GM23248 (cell line): ENCODE measurements around the gene LOXL3. TPM values are rescaled to one million over a fixed set of nuclear protein-coding genes. Genes with fewer than 3 reads are reported as not detected.

Experiments
- DNase-seq: peaks from one replicate; pipeline ENCODE4 v3.0.0-alpha.2; 2015
- H2AFZ ChIP-seq: fragments of 200-600 bp; sonication (generic); 2 replicates; pipeline ENCODE4 v1.6.1; 2016; ENCODE audit warnings: antibody characterized with exemption
- H3F3A ChIP-seq: fragments of 200-600 bp; sonication (generic); 2 replicates; pipeline ENCODE4 v1.6.1; 2016; ENCODE audit warnings: mild to moderate bottlenecking, antibody characterized with exemption, mixed run types; ENCODE audit not compliant: insufficient read depth
- H3K27ac ChIP-seq: fragments of 200-600 bp; sonication (generic); 2 replicates; pipeline ENCODE4 v1.5.1; 2016; ENCODE audit warnings: mild to moderate bottlenecking
- H3K27me3 ChIP-seq: fragments of 200-600 bp; sonication (generic); replicated peaks from 2 replicates; pipeline ENCODE4 v1.6.1; 2016; ENCODE audit warnings: mild to moderate bottlenecking; ENCODE audit not compliant: insufficient read depth
- H3K36me3 ChIP-seq: fragments of 200-600 bp; sonication (generic); 2 replicates; pipeline ENCODE4 v1.6.1; 2016; ENCODE audit warnings: low read depth, mild to moderate bottlenecking
- H3K4me1 ChIP-seq: fragments of 200-600 bp; sonication (generic); 2 replicates; pipeline ENCODE4 v1.6.1; 2016; ENCODE audit warnings: mild to moderate bottlenecking; ENCODE audit not compliant: insufficient read depth
- H3K4me2 ChIP-seq: fragments of 200-600 bp; sonication (generic); one replicate; pipeline ENCODE4 v1.6.1; 2016; ENCODE audit warnings: mild to moderate bottlenecking; ENCODE audit not compliant: unreplicated experiment
- H3K4me3 ChIP-seq: fragments of 200-600 bp; sonication (generic); 2 replicates; pipeline ENCODE4 v1.5.1; 2016; ENCODE audit warnings: mild to moderate bottlenecking
- H3K79me2 ChIP-seq: fragments of 200-600 bp; sonication (generic); 2 replicates; pipeline ENCODE4 v1.6.1; 2016; ENCODE audit warnings: mild to moderate bottlenecking; ENCODE audit not compliant: insufficient read depth
- H3K9ac ChIP-seq: fragments of 200-600 bp; sonication (generic); 2 replicates; pipeline ENCODE4 v1.6.1; 2016; ENCODE audit warnings: mild to moderate bottlenecking
- H3K9me2 ChIP-seq: fragments of 200-600 bp; sonication (generic); 2 replicates; pipeline ENCODE4 v1.6.1; 2016; ENCODE audit warnings: mixed run types, mild to moderate bottlenecking, moderate library complexity; ENCODE audit not compliant: insufficient read depth
- H3K9me3 ChIP-seq: fragments of 200-600 bp; sonication (generic); one replicate; pipeline ENCODE4 v1.6.1; 2017; ENCODE audit warnings: low read depth
- H4K20me1 ChIP-seq: fragments of 200-600 bp; sonication (generic); 2 replicates; pipeline ENCODE4 v1.6.0; 2016; ENCODE audit not compliant: insufficient read depth
- EZH2 ChIP-seq: fragments of 200-600 bp; sonication (generic); IDR thresholded peaks from 2 replicates; pipeline ENCODE4 v1.6.1; 2018; ENCODE audit warnings: antibody characterized with exemption, mild to moderate bottlenecking; ENCODE audit not compliant: insufficient read depth, poor library complexity, severe bottlenecking
- EZH2phosphoT487 ChIP-seq: fragments of 200-600 bp; sonication (generic); IDR thresholded peaks from 2 replicates; pipeline ENCODE4 v1.6.1; 2018; ENCODE audit warnings: antibody characterized with exemption, moderate library complexity, mild to moderate bottlenecking, low read depth; ENCODE audit not compliant: insufficient read depth
- WGBS, 2 experiments: methylation state at CpG; one replicate each; pipeline ENCODE4 v1.1.6; 2015 to 2017; ENCODE audit warnings: low lambda C conversion rate in 2 of 2, low coverage in 1 of 2; ENCODE audit errors: missing lambda C conversion rate in 2 of 2; 5-methylcytosine and 5-hydroxymethylcytosine counted together
- in situ Hi-C: fragments of 300-500 bp; cut with MboI; formaldehyde crosslinking; loops from 2 replicates; pipeline ENCODE4 v1.15.0; 2020
- polyA plus RNA-seq: library from polyadenylated mRNA; unstranded; fragments of >200 nt; fragmentation: Nextera tagmentation; extraction: Ambion mirVana; gene quantifications from 2 replicates; pipeline ENCODE4 v1.2.1, GENCODE V29; 2016
- total RNA-seq: library from RNA; depleted of rRNA; stranded (reverse); fragments of >200 nt; shearing (Covaris generic); gene quantifications from 2 replicates; pipeline ENCODE4 v1.2.3, GENCODE V29; 2014

The LOXL3 gene
- total and polyA plus RNA-seq, 2 experiments from 2014 or later, result 52.4 to 55.2 TPM

- WGBS, 2 experiments, result 79 to 80% methylated on average over 10 of the region's 10 CpGs
- DNase-seq, result no peak
These were observed 28.6 kb downstream of the LOXL3 start for GRCh38 chr2:74524955-74525716.

GRCh38 chr2:74524005-74524404 is 29.7 kb downstream of the LOXL3 start:
- 60 to 63% methylated on average over 9 of the region's 9 CpGs for WGBS, 2 experiments
- no peaks in the 10 kb centered on the region for H3K9me3 ChIP-seq
- DNase-seq, result no peak

More at GRCh38 chr2:74524955-74525716, 28.6 kb downstream of the LOXL3 start:
- Histone ChIP-seq H3K4me1 (peaks cover 7% of the 10 kb centered on the region), H3K9me3 (no peaks in the 10 kb centered on the region), H3K4me3 (no peak overlapping the region), H3K9ac (no peak overlapping the region), H3K36me3 (0 out of 2 replicates have a peak, but pooled peaks cover 11% of the 10 kb centered on the region), H3K79me2 (peaks cover 30% of the 10 kb centered on the region), H3K9me2 (no peaks in the 10 kb centered on the region), H3F3A (no peaks in the 10 kb centered on the region), H2AFZ (no peak overlapping the region), H4K20me1 (no peaks in the 10 kb centered on the region), H3K27ac (no peak overlapping the region), H3K4me2 (no peak overlapping the region), H3K27me3 (no peaks in the 10 kb centered on the region)
- no peak for TF ChIP-seq EZH2phosphoT487
- no peak for TF ChIP-seq EZH2
- in situ Hi-C loops, result no loop called here

GRCh38 chr2:74522516-74522915 is 31.2 kb downstream of the LOXL3 start:
- DNase-seq, result no peak
- H3K9me2 ChIP-seq, result no peaks in the 10 kb centered on the region
- no peak for TF ChIP-seq EZH2
- no peak for TF ChIP-seq EZH2phosphoT487
- no peaks in the 10 kb centered on the region for H4K20me1 ChIP-seq
- no peak overlapping the region for H3K27ac ChIP-seq
- in situ Hi-C loops, result no loop called here
- peaks cover 26% of the 10 kb centered on the region for H3K27me3 ChIP-seq
- no peak overlapping the region for H3K4me2 ChIP-seq
- 67 to 71% methylated on average over 3 of the region's 3 CpGs for WGBS, 2 experiments
- no peaks in the 10 kb centered on the region for H3K9me3 ChIP-seq
- H3F3A ChIP-seq, result no peaks in the 10 kb centered on the region
- H3K4me1 ChIP-seq, result no peaks in the 10 kb centered on the region
- peaks cover 8% of the 10 kb centered on the region for H3K79me2 ChIP-seq
- H3K9ac ChIP-seq, result no peak overlapping the region
- no peak overlapping the region for H3K4me3 ChIP-seq
- no peak overlapping the region for H2AFZ ChIP-seq
- 0 out of 2 replicates have a peak, but pooled peaks cover 11% of the 10 kb centered on the region for H3K36me3 ChIP-seq

More at GRCh38 chr2:74524005-74524404, 29.7 kb downstream of the LOXL3 start:
- Histone ChIP-seq H3F3A (no peaks in the 10 kb centered on the region), H3K9me2 (no peaks in the 10 kb centered on the region), H3K4me3 (no peak overlapping the region), H3K79me2 (peaks cover 23% of the 10 kb centered on the region), H4K20me1 (no peaks in the 10 kb centered on the region), H3K9ac (no peak overlapping the region), H2AFZ (no peak overlapping the region), H3K4me1 (peaks cover 7% of the 10 kb centered on the region), H3K27me3 (peaks cover 11% of the 10 kb centered on the region), H3K4me2 (no peak overlapping the region), H3K36me3 (0 out of 2 replicates have a peak, but pooled peaks cover 11% of the 10 kb centered on the region), H3K27ac (no peak overlapping the region)
- no peak for TF ChIP-seq EZH2
- no peak for TF ChIP-seq EZH2phosphoT487
- in situ Hi-C loops, result no loop called here

- H3K9me3 ChIP-seq, result no peaks in the 10 kb centered on the region
- H3K36me3 ChIP-seq, result no peaks in the 10 kb centered on the region
- H3K27me3 ChIP-seq, result peaks cover 84% of the 10 kb centered on the region
- H3K4me2 ChIP-seq, result no peak overlapping the region
- no peaks in the 10 kb centered on the region for H3F3A ChIP-seq
- H3K9ac ChIP-seq, result no peak overlapping the region
- H3K27ac ChIP-seq, result no peak overlapping the region
- WGBS, 2 experiments, result 60 to 66% methylated on average over 13 of the region's 13 CpGs
- no peaks in the 10 kb centered on the region for H3K4me1 ChIP-seq
- no peak for DNase-seq
- in situ Hi-C loops, result no loop called here
- no peak for TF ChIP-seq EZH2
- TF ChIP-seq EZH2phosphoT487, result no peak
- H3K9me2 ChIP-seq, result no peaks in the 10 kb centered on the region
- H2AFZ ChIP-seq, result no peak overlapping the region
- no peak overlapping the region for H3K4me3 ChIP-seq
- no peaks in the 10 kb centered on the region for H4K20me1 ChIP-seq
- H3K79me2 ChIP-seq, result no peaks in the 10 kb centered on the region
These were observed 37.1 kb downstream of the LOXL3 start for GRCh38 chr2:74516650-74517049.
